GM19395 (cell line): ENCODE measurements around the gene TPSAB1.
"Not testable (repeated sequence)": the region's sequence is repeated elsewhere in the genome, so short reads cannot be mapped to it uniquely, and the experiment has no call there.

Source experiments
- ATAC-seq: cut with Tn5 transposase; IDR thresholded peaks from one replicate; pipeline ENCODE4 v1.9.1; 2021; ENCODE audit warnings: mild to moderate bottlenecking, moderate library complexity; ENCODE audit not compliant: unreplicated experiment

The TPSAB1 gene

GRCh38 chr16:1222553-1223354 is 17.8 kb upstream of the TPSAB1 start:
- ATAC-seq = no peak

- ATAC-seq = no peak
Measured at GRCh38 chr16:1223355-1224214, 16.9 kb upstream of the TPSAB1 start.

- no peak for ATAC-seq
Measured at GRCh38 chr16:1224558-1224957, 15.9 kb upstream of the TPSAB1 start.

- no peak for ATAC-seq
Measured at GRCh38 chr16:1225051-1225451, 15.5 kb upstream of the TPSAB1 start, which contains the start of gene TPSG1. Gene TPSG1, minus strand, starts transcription at chr16:1225268. Its CDS starts 16 bp downstream, at chr16:1225252.

- not testable (repeated sequence) for ATAC-seq
Measured at GRCh38 chr16:1225728-1226311, 14.7 kb upstream of the TPSAB1 start.

- ATAC-seq = not testable (repeated sequence)
Measured at GRCh38 chr16:1226692-1227091, 13.8 kb upstream of the TPSAB1 start.

GRCh38 chr16:1228227-1228626 is 12.3 kb upstream of the TPSAB1 start:
- not testable (repeated sequence) for ATAC-seq

GRCh38 chr16:1229476-1229875 is 11.0 kb upstream of the TPSAB1 start:
- ATAC-seq = not testable (repeated sequence)

- ATAC-seq = not testable (repeated sequence)
Measured at GRCh38 chr16:1230084-1230470, 10.4 kb upstream of the TPSAB1 start, which contains the start of gene TPSB2. Gene TPSB2, minus strand, starts transcription at chr16:1230184. Its CDS starts 233 bp downstream, at chr16:1229951.

- ATAC-seq = not testable (repeated sequence)
Measured at GRCh38 chr16:1230471-1231212, 9.9 kb upstream of the TPSAB1 start.

GRCh38 chr16:1231301-1231700 is 9.2 kb upstream of the TPSAB1 start:
- ATAC-seq = not testable (repeated sequence)

GRCh38 chr16:1232049-1232748 is 8.3 kb upstream of the TPSAB1 start:
- ATAC-seq = not testable (repeated sequence)

- ATAC-seq = not testable (repeated sequence)
Measured at GRCh38 chr16:1236659-1237058, 3.8 kb upstream of the TPSAB1 start.

GRCh38 chr16:1237990-1238389 is 2.5 kb upstream of the TPSAB1 start:
- no peak for ATAC-seq

GRCh38 chr16:1238909-1239308 is 1.6 kb upstream of the TPSAB1 start:
- not testable (repeated sequence) for ATAC-seq

GRCh38 chr16:1239575-1239974 is 930 bp upstream of the TPSAB1 start:
- not testable (repeated sequence) for ATAC-seq

- ATAC-seq = not testable (repeated sequence)
Measured at GRCh38 chr16:1241081-1241480, 576 bp downstream of the TPSAB1 start.

- ATAC-seq = not testable (repeated sequence)
Measured at GRCh38 chr16:1243363-1243762, 2.9 kb downstream of the TPSAB1 start.

GRCh38 chr16:1243907-1244850 is 3.7 kb downstream of the TPSAB1 start:
- ATAC-seq = not testable (repeated sequence)
